Glutamatergic neuron (in vitro differentiated cells): ENCODE measurements around the gene TMC1. TPM values are rescaled to one million over a fixed set of nuclear protein-coding genes. Genes with fewer than 3 reads are reported as not detected.

Experiments
- DNase-seq: peaks from one replicate; pipeline ENCODE4 v3.0.0; 2022
- H3K27ac Mint-ChIP-seq: one replicate; pipeline ENCODE4 v1.8.0; 2020; ENCODE audit warnings: mild to moderate bottlenecking, mixed read lengths, inconsistent platforms; ENCODE audit not compliant: unreplicated experiment
- H3K27me3 Mint-ChIP-seq: one replicate; pipeline ENCODE4 v1.8.0; 2020; ENCODE audit warnings: mild to moderate bottlenecking, moderate library complexity, mixed read lengths, inconsistent platforms; ENCODE audit not compliant: unreplicated experiment
- H3K36me3 Mint-ChIP-seq: one replicate; pipeline ENCODE4 v1.8.0; 2020; ENCODE audit warnings: mild to moderate bottlenecking, mixed read lengths, inconsistent platforms; ENCODE audit not compliant: unreplicated experiment
- H3K4me1 Mint-ChIP-seq: one replicate; pipeline ENCODE4 v1.8.0; 2020; ENCODE audit warnings: mild to moderate bottlenecking, low read depth, mixed read lengths, inconsistent platforms; ENCODE audit not compliant: unreplicated experiment
- H3K4me3 Mint-ChIP-seq: one replicate; pipeline ENCODE4 v1.8.0; 2020; ENCODE audit warnings: mild to moderate bottlenecking, mixed read lengths, inconsistent platforms; ENCODE audit not compliant: unreplicated experiment
- H3K9me3 Mint-ChIP-seq: one replicate; pipeline ENCODE4 v1.8.0; 2020; ENCODE audit warnings: mild to moderate bottlenecking, moderate library complexity, mixed read lengths, inconsistent platforms; ENCODE audit not compliant: unreplicated experiment
- CTCF ChIP-seq: fragments of 200-600 bp; sonication (generic); IDR thresholded peaks from one replicate; pipeline ENCODE4 v1.5.0; 2021; ENCODE audit not compliant: partially characterized antibody, unreplicated experiment
- total RNA-seq: library from RNA; stranded (reverse); fragmentation: NEBNext Ultra II Directional; extraction: Animal tissue kit (Norgen Biotek cat#: 25700); gene quantifications from one replicate; pipeline ENCODE4 v1.2.1, GENCODE V29; 2021; ENCODE audit not compliant: unreplicated experiment

TMC1 gene
- total RNA-seq, 1 donor from 2014 or later, result not detected

DNA sequence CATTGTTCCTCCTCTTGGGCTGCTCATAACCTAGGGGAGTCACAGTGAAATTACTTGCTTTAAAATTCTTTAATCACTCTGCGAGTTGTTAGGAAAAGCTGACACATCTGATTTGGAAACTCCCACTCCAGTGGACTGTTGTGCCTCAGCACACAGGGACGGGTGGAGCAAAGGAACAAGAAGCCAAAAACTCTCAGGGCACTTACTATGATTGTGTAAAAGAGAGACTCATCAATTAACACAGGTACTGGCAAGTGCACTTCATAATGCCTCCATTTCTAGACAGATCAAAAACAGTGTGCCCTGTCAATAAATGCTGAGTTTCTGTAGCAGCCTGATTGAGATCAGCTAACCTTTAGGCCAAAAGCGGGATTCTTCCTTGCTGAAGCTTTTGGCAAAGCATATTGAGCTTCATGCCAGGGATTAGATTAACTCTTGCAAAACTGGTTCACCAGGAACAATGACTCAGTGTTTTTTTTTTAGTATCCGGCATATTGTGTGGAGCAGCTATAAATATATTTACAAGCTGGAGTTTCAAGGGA is 55.9 kb downstream of the TMC1 start:
- no peaks in the 10 kb centered on the region for H3K9me3 Mint-ChIP-seq
- H3K4me3 Mint-ChIP-seq, result no peak overlapping the region
- H3K36me3 Mint-ChIP-seq, result no peaks in the 10 kb centered on the region
- no peak for DNase-seq
- no peak overlapping the region for H3K27ac Mint-ChIP-seq
- no peaks in the 10 kb centered on the region for H3K4me1 Mint-ChIP-seq
- no peak for TF ChIP-seq CTCF
- peaks cover 2% of the 10 kb centered on the region for H3K27me3 Mint-ChIP-seq

DNA sequence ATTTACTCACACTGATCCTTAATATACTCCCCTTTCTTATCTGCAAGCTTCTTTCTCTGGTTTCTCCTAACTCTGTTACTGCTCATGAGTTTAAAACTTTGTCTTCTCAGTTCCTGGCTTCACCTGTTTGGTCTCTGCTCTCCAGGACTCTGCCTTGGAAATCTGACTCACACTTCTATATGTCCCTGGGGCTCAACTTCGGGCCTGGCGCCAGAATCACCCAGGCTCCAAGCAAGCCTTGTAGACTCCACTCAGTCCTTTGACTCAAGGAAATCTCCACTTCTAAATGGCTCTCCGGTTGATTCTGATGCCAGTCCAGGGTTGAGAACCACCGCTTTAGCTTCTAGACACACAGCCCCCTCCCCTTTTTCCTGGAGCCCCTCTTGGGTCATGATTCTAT is 57.8 kb downstream of the TMC1 start:
- H3K27ac Mint-ChIP-seq, result no peak overlapping the region
- no peak overlapping the region for H3K4me3 Mint-ChIP-seq

DNA sequence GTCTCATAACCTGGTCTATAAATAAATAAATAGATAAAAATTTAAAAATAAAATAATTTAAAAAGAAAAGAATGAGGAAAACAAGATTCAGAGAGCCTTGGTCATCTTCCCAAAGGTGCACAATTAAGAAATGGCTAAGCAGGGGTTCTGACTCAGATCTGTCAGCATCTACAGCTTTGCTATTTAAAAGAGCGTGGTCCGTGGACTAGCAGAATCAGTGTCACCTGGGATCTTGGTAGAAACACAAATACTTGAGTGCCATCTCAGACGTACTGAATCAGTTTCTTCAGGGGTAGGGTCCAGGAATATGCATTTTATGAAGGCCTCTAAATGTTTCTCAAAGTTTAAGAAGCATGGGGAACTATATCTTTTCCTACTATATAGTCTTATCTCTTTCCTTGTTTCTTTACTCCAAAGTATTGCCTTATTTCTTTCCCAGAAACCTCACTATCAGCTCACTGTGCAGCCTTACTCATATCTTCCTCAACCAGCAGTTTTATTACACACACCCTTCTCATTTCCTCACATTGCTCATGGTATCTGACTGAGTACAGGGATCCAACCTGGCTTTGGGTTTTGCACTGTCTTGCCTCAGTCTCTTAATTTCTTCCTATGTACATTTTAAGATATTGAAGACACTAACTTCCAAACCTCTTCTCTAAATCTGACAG is 58.6 kb downstream of the TMC1 start:
- Mint-ChIP-seq H3K27ac (no peak overlapping the region), H3K9me3 (no peaks in the 10 kb centered on the region), H3K36me3 (no peaks in the 10 kb centered on the region), H3K27me3 (peaks cover 2% of the 10 kb centered on the region), H3K4me1 (no peaks in the 10 kb centered on the region), H3K4me3 (no peak overlapping the region)
- no peak for TF ChIP-seq CTCF
- no peak for DNase-seq

More for the DNA sequence above, 57.8 kb downstream of the TMC1 start:
- Mint-ChIP-seq H3K36me3 (no peaks in the 10 kb centered on the region), H3K9me3 (no peaks in the 10 kb centered on the region), H3K4me1 (no peaks in the 10 kb centered on the region), H3K27me3 (peaks cover 2% of the 10 kb centered on the region)
- no peak for TF ChIP-seq CTCF
- no peak for DNase-seq

- H3K36me3 Mint-ChIP-seq, result no peaks in the 10 kb centered on the region
- no peaks in the 10 kb centered on the region for H3K4me1 Mint-ChIP-seq
- TF ChIP-seq CTCF, result no peak
- no peaks in the 10 kb centered on the region for H3K27me3 Mint-ChIP-seq
- no peak overlapping the region for H3K4me3 Mint-ChIP-seq
- no peak for DNase-seq
- H3K27ac Mint-ChIP-seq, result no peak overlapping the region
- no peaks in the 10 kb centered on the region for H3K9me3 Mint-ChIP-seq
These were observed 60.3 kb downstream of the TMC1 start for GRCh38 chr9:72581694-72582093.

GRCh38 chr9:72583370-72583769 is 62.0 kb downstream of the TMC1 start:
- H3K9me3 Mint-ChIP-seq, result peaks cover 1% of the 10 kb centered on the region
- H3K36me3 Mint-ChIP-seq, result no peaks in the 10 kb centered on the region
- peaks cover 1% of the 10 kb centered on the region for H3K27me3 Mint-ChIP-seq
- no peak overlapping the region for H3K4me3 Mint-ChIP-seq
- H3K27ac Mint-ChIP-seq, result no peak overlapping the region
- no peaks in the 10 kb centered on the region for H3K4me1 Mint-ChIP-seq
- no peak for DNase-seq
- TF ChIP-seq CTCF, result no peak
